IMR-90 (cell line): ENCODE measurements around the gene GPC5. TPM values are rescaled to one million over a fixed set of nuclear protein-coding genes. Genes with fewer than 3 reads are reported as not detected.

ENCODE experiments used
- ATAC-seq: fragments of 200-7000 bp; cut with Tn5 transposase; 2 replicates; pipeline ENCODE4 v1.9.1; 2020; ENCODE audit warnings: low read depth, mild to moderate bottlenecking, moderate library complexity
- BruUV-seq: library from RNA; stranded (reverse); fragments of 400-500 nt; replicated peaks from 2 replicates; lab custom pipeline; 2021; lab: Mats Ljungman, UMichigan
- CTCF ChIA-PET: fragments of 300-600 bp; formaldehyde crosslinking; extraction: SDS; loops from one replicate; lab custom pipeline; 2021; ENCODE audit warnings: antibody characterized with exemption; lab: Yijun Ruan, JAX
- POLR2A ChIA-PET: fragments of 300-600 bp; sonication (Branson Sonifier 250); formaldehyde crosslinking; loops from one replicate; lab custom pipeline; 2022; ENCODE audit warnings: antibody characterized with exemption; ENCODE audit not compliant: unreplicated experiment; lab: Charles Lee
- DNase-seq: peaks from one replicate; pipeline ENCODE4 v3.0.0; 2013
- H2AFZ ChIP-seq: replicated peaks from 2 replicates; pipeline ENCODE3; 2013; ENCODE audit warnings: low read length, mild to moderate bottlenecking; ENCODE audit not compliant: poor library complexity
- H2AK5ac ChIP-seq: 2 replicates; pipeline ENCODE4 v1.6.1; 2013; ENCODE audit warnings: low read depth, low read length, inconsistent platforms
- H2AK9ac ChIP-seq: replicated peaks from 2 replicates; pipeline ENCODE3; 2013; ENCODE audit warnings: mild to moderate bottlenecking, low read depth, low read length, moderate library complexity; ENCODE audit not compliant: poor library complexity
- H2BK120ac ChIP-seq: 2 replicates; pipeline ENCODE4 v1.6.1; 2013; ENCODE audit warnings: low read depth, low read length, inconsistent platforms
- H2BK15ac ChIP-seq: 3 replicates; pipeline ENCODE4 v1.6.1; 2013; ENCODE audit warnings: low read depth, low read length, inconsistent platforms
- H2BK20ac ChIP-seq: 2 replicates; pipeline ENCODE4 v1.6.1; 2013; ENCODE audit warnings: low read depth, mild to moderate bottlenecking, inconsistent platforms, low read length, moderate library complexity
- H2BK5ac ChIP-seq: 2 replicates; pipeline ENCODE4 v1.6.1; 2013; ENCODE audit warnings: mild to moderate bottlenecking, low read depth, low read length, inconsistent platforms; ENCODE audit not compliant: poor library complexity, severe bottlenecking
- H3K14ac ChIP-seq: replicated peaks from 2 replicates; pipeline ENCODE4 v1.6.1; 2013; ENCODE audit warnings: low read depth, low read length, inconsistent platforms
- H3K18ac ChIP-seq: 2 replicates; pipeline ENCODE4 v1.6.1; 2013; ENCODE audit warnings: low read depth, low read length, control low read depth
- H3K23ac ChIP-seq: 2 replicates; pipeline ENCODE4 v1.6.1; 2013; ENCODE audit warnings: low read depth, low read length, inconsistent platforms
- H3K27ac ChIP-seq: 2 replicates; pipeline ENCODE4 v1.5.1; 2013; ENCODE audit warnings: mild to moderate bottlenecking, control low read depth, low read length; ENCODE audit not compliant: insufficient read depth
- H3K27me3 ChIP-seq: 2 replicates; pipeline ENCODE4 v1.6.1; 2013; ENCODE audit warnings: low read length; ENCODE audit not compliant: control insufficient read depth, insufficient read depth
- H3K36me3 ChIP-seq: 2 replicates; pipeline ENCODE4 v1.6.1; 2013; ENCODE audit warnings: low read length, mixed read lengths; ENCODE audit not compliant: control insufficient read depth, insufficient read depth
- H3K4ac ChIP-seq: 2 replicates; pipeline ENCODE4 v1.6.1; 2013; ENCODE audit warnings: low read depth, low read length, inconsistent platforms
- H3K4me1 ChIP-seq: 2 replicates; pipeline ENCODE4 v1.6.1; 2013; ENCODE audit warnings: low read length, mixed read lengths; ENCODE audit not compliant: control insufficient read depth, insufficient read depth
- H3K4me2 ChIP-seq: 2 replicates; pipeline ENCODE4 v1.6.1; 2013; ENCODE audit warnings: low read depth, mild to moderate bottlenecking, control low read depth, low read length, moderate library complexity
- H3K4me3 ChIP-seq: 2 replicates; pipeline ENCODE4 v1.5.1; 2013; ENCODE audit warnings: low read depth, mild to moderate bottlenecking, control low read depth, low read length, moderate library complexity; ENCODE audit not compliant: insufficient read depth
- H3K56ac ChIP-seq: 2 replicates; pipeline ENCODE4 v1.6.1; 2013; ENCODE audit warnings: low read length, inconsistent platforms; ENCODE audit not compliant: insufficient read depth; ENCODE audit errors: extremely low read depth
- H3K79me1 ChIP-seq, 2 experiments: 2 replicates each; pipeline ENCODE4 v1.6.1; 2013; ENCODE audit warnings: low read length in 2 of 2, inconsistent platforms in 1 of 2, low read depth in 1 of 2
- H3K9ac ChIP-seq: 2 replicates; pipeline ENCODE4 v1.6.1; 2013; ENCODE audit warnings: low read depth, low read length, control low read depth
- H3K9me1 ChIP-seq: 2 replicates; pipeline ENCODE4 v1.6.1; 2013; ENCODE audit warnings: low read length, inconsistent platforms; ENCODE audit not compliant: insufficient read depth
- H3K9me3 ChIP-seq: 2 replicates; pipeline ENCODE4 v1.6.1; 2013; ENCODE audit warnings: low read length; ENCODE audit not compliant: control insufficient read depth, insufficient read depth
- H4K20me1 ChIP-seq: 2 replicates; pipeline ENCODE4 v1.6.1; 2013; ENCODE audit warnings: low read length, inconsistent platforms; ENCODE audit not compliant: insufficient read depth
- H4K5ac ChIP-seq: 2 replicates; pipeline ENCODE4 v1.6.1; 2013; ENCODE audit warnings: mild to moderate bottlenecking, low read depth, low read length, control low read depth
- H4K8ac ChIP-seq, 2 experiments: 2 replicates each; pipeline ENCODE4 v1.6.1; 2013; ENCODE audit warnings: low read depth in 2 of 2, low read length in 2 of 2, control low read depth in 1 of 2, inconsistent platforms in 1 of 2
- H4K91ac ChIP-seq: 2 replicates; pipeline ENCODE4 v1.6.1; 2013; ENCODE audit warnings: low read depth, low read length, inconsistent platforms; ENCODE audit not compliant: insufficient read depth
- BHLHE40 ChIP-seq: fragments of 150-350 bp; IDR thresholded peaks from 2 replicates; pipeline ENCODE4 v1.6.1; 2016; ENCODE audit warnings: mild to moderate bottlenecking, low read depth, low read length
- CEBPB ChIP-seq: IDR thresholded peaks from 2 replicates; pipeline ENCODE4 v1.6.1; 2012; ENCODE audit warnings: low read depth, low read length, improper control_type of control experiment
- CHD1 ChIP-seq: IDR thresholded peaks from 2 replicates; pipeline ENCODE4 v1.6.1; 2012; ENCODE audit warnings: low read depth, low read length, improper control_type of control experiment
- CTCF ChIP-seq: conservative IDR thresholded peaks from 2 replicates; pipeline ENCODE4 v1.5.1; 2012; ENCODE audit warnings: mild to moderate bottlenecking, low read depth, low read length, improper control_type of control experiment
- ELK1 ChIP-seq: fragments of 150-350 bp; IDR thresholded peaks from 2 replicates; pipeline ENCODE4 v1.6.1; 2016; ENCODE audit warnings: low read depth, mild to moderate bottlenecking, low read length, moderate library complexity, borderline replicate concordance
- FOS ChIP-seq: fragments of 150-350 bp; IDR thresholded peaks from 2 replicates; pipeline ENCODE4 v1.6.1; 2016; ENCODE audit warnings: low read depth, low read length
- MAFK ChIP-seq: IDR thresholded peaks from 2 replicates; pipeline ENCODE4 v1.6.1; 2012; ENCODE audit warnings: low read depth, low read length, improper control_type of control experiment
- MAZ ChIP-seq: IDR thresholded peaks from 2 replicates; pipeline ENCODE4 v1.6.1; 2012; ENCODE audit warnings: low read depth, mild to moderate bottlenecking, low read length, improper control_type of control experiment, moderate library complexity, borderline replicate concordance
- MXI1 ChIP-seq: IDR thresholded peaks from 2 replicates; pipeline ENCODE4 v1.6.1; 2012; ENCODE audit warnings: low read depth, mild to moderate bottlenecking, low read length, moderate library complexity, borderline replicate concordance
- NFE2L2 ChIP-seq: fragments of 150-350 bp; IDR thresholded peaks from 2 replicates; pipeline ENCODE4 v1.6.1; 2016; ENCODE audit warnings: low read depth, mild to moderate bottlenecking, low read length
- POLR2A ChIP-seq: IDR thresholded peaks from 2 replicates; pipeline ENCODE4 v1.6.1; 2012; ENCODE audit warnings: mild to moderate bottlenecking, low read depth, low read length
- RAD21 ChIP-seq: IDR thresholded peaks from 2 replicates; pipeline ENCODE4 v1.6.1; 2012; ENCODE audit warnings: low read length, improper control_type of control experiment
- RCOR1 ChIP-seq: IDR thresholded peaks from 2 replicates; pipeline ENCODE4 v1.6.1; 2012; ENCODE audit warnings: mild to moderate bottlenecking, low read length, improper control_type of control experiment; ENCODE audit not compliant: insufficient replicate concordance
- RFX5 ChIP-seq: IDR thresholded peaks from 2 replicates; pipeline ENCODE4 v1.8.0; 2012; ENCODE audit warnings: low read depth, mild to moderate bottlenecking, low read length, moderate library complexity
- SMC3 ChIP-seq: fragments of 150-350 bp; IDR thresholded peaks from 2 replicates; pipeline ENCODE4 v1.6.1; 2016; ENCODE audit warnings: low read depth, mild to moderate bottlenecking, antibody characterized with exemption, low read length, moderate library complexity
- USF2 ChIP-seq: fragments of 150-350 bp; IDR thresholded peaks from 2 replicates; pipeline ENCODE4 v1.6.1; 2017; ENCODE audit warnings: mild to moderate bottlenecking, antibody characterized with exemption, low read length, low read depth
- WGBS, 2 experiments: methylation state at CpG; one replicate each; pipeline versions ENCODE4 v1.1.5 to v1.1.7; 2013; ENCODE audit warnings: missing lambda C conversion rate in 2 of 2; ENCODE audit not compliant: insufficient read length in 1 of 2; ENCODE audit errors: extremely low coverage in 2 of 2; 5-methylcytosine and 5-hydroxymethylcytosine counted together
- dilution Hi-C: fragments of 300-500 bp; cut with HindIII; formaldehyde crosslinking; loops from one replicate; pipeline ENCODE4 v1.14.3; 2018; ENCODE audit warnings: low sequenced_read_pairs; ENCODE audit not compliant: unreplicated experiment
- in situ Hi-C: fragments of 300-500 bp; cut with MboI; formaldehyde crosslinking; loops from 3 replicates; pipeline ENCODE4 v1.14.3; 2019; ENCODE audit warnings: low sequenced_read_pairs, inconsistent platforms, mixed read lengths
- intact Hi-C: fragments of 100-400 bp; cut with micrococcal nuclease; formaldehyde crosslinking; loops from 2 replicates; pipeline ENCODE4 v1.10.0; 2022
- polyA plus RNA-seq, 3 experiments: library from polyadenylated mRNA; depleted of rRNA; stranded (reverse); fragments of >200 nt; gene quantifications; 2 replicates each; pipeline ENCODE4 v1.2.3, GENCODE V29; 2012; ENCODE audit warnings: low replicate concordance in 1 of 3
- total RNA-seq: library from RNA; depleted of rRNA; stranded (reverse); fragments of >200 nt; gene quantifications from 2 replicates; pipeline ENCODE4 v1.2.3, GENCODE V29; 2012

The GPC5 gene
- total and polyA plus RNA-seq, 2 of the 4 experiments (the other 2 are of a cell fraction) = 0.94 to 1.8 TPM

GRCh38 chr13:92901739-92902138 lies 1503.3 kb downstream of the GPC5 start:
- Histone ChIP-seq H3K9me3 (no peaks in the 10 kb centered on the region; the same call in 1 of the 2 replicates), H2BK20ac (no peak overlapping the region), H3K27me3 (no peaks in the 10 kb centered on the region), H3K4me3 (no peak overlapping the region), H2BK5ac (no peak overlapping the region), H4K91ac (no peak overlapping the region), H2AK5ac (no peak overlapping the region), H3K9ac (no peak overlapping the region), H4K20me1 (no peaks in the 10 kb centered on the region), H3K23ac (no peak overlapping the region), H4K8ac (no peak overlapping the region), H3K36me3 (no peaks in the 10 kb centered on the region), H2AFZ (no peak overlapping the region), H3K79me1 (no peaks in the 10 kb centered on the region), H3K18ac (no peak overlapping the region), H3K4me2 (no peak overlapping the region), H3K4ac (no peak overlapping the region), H3K14ac (no peak overlapping the region), H3K27ac (no peak overlapping the region), H2AK9ac (no peak overlapping the region), H3K9me1 (no peaks in the 10 kb centered on the region), H2BK15ac (no peak overlapping the region), H2BK120ac (no peak overlapping the region), H3K56ac (no peak overlapping the region), H3K4me1 (no peaks in the 10 kb centered on the region), H4K5ac (no peak overlapping the region)
- no TSS peak for BruUV-seq
- ChIA-PET POLR2A (no interaction called here), CTCF (no interaction called here)
- no peak for ATAC-seq
- no CpG with 5 or more reads among the region's 5 CpGs for WGBS, 2 experiments
- in situ Hi-C loops = no loop called here
- DNase-seq = no peak
- dilution Hi-C loops = no loop called here
- no peak for TF ChIP-seq MAFK
- no peak for TF ChIP-seq SMC3
- no peak for TF ChIP-seq CEBPB
- TF ChIP-seq RCOR1 = no peak
- no peak for TF ChIP-seq MXI1
- TF ChIP-seq CTCF = no peak
- TF ChIP-seq FOS = no peak
- no peak for TF ChIP-seq ELK1
- TF ChIP-seq BHLHE40 = no peak
- no peak for TF ChIP-seq MAZ
- TF ChIP-seq CHD1 = no peak
- no peak for TF ChIP-seq NFE2L2
- TF ChIP-seq POLR2A = no peak
- TF ChIP-seq USF2 = no peak
- TF ChIP-seq RAD21 = no peak
- no peak for TF ChIP-seq RFX5
- intact Hi-C loops = no loop called here
